Endothelial cell of umbilical vein (primary cell): ENCODE measurements around the gene SSNA1.

Source experiments
- CTCF ChIP-seq, 2 donors: IDR thresholded peaks; 1 replicate in 1 of 2; 2 replicates in 1 of 2; pipeline ENCODE4 v1.5.1; 2011; ENCODE audit warnings: low read length in 2 of 2, mild to moderate bottlenecking in 2 of 2, moderate library complexity in 2 of 2, control low read depth in 1 of 2, inconsistent platforms in 1 of 2, low read depth in 1 of 2; ENCODE audit not compliant: insufficient read depth in 1 of 2; ENCODE audit errors: extremely low read depth in 1 of 2
- GATA2 ChIP-seq: IDR thresholded peaks from 2 replicates; pipeline ENCODE4 v1.7.0; 2011; ENCODE audit warnings: low read depth, mild to moderate bottlenecking, moderate library complexity, mixed read lengths, low read length; ENCODE audit not compliant: insufficient read length, insufficient read depth
- JUN ChIP-seq: IDR thresholded peaks from 2 replicates; pipeline ENCODE4 v1.6.1; 2011; ENCODE audit warnings: borderline replicate concordance, low read depth; ENCODE audit not compliant: insufficient read length, insufficient read depth
- MYC ChIP-seq: IDR thresholded peaks from one replicate; pipeline ENCODE4 v1.6.1; 2011; ENCODE audit warnings: mild to moderate bottlenecking, low read depth, low read length
- POLR2A ChIP-seq: IDR thresholded peaks from 2 replicates; pipeline ENCODE4 v1.6.1; 2012; ENCODE audit warnings: low read depth, mild to moderate bottlenecking, control low read depth, low read length
- POLR2AphosphoS5 ChIP-seq: IDR thresholded peaks from 2 replicates; pipeline ENCODE4 v1.6.1; 2012; ENCODE audit warnings: low read depth, mild to moderate bottlenecking, control low read depth, low read length, moderate library complexity; ENCODE audit not compliant: insufficient read depth

DNA sequence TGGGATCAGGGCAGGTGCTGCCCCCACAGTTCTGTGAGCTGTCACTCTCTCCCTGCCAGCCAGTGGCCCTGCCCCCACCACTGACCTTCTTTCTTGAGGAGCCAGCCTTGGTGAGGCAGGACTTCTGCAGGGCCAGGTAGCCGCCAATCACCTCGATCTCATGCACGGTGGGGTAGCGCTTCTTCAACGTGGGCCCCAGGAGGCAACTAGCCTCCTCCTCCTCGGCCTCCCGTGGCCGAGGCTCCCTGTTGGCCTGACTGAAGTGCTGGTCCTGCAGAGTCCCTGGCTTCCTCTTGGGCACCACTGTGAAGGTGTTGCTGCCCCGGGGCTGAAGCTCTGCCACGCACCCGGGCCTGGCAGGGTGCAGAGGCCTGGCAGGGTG, 10.4 kb downstream of the SSNA1 start:
- TF ChIP-seq CTCF (IDR thresholded peaks at IDR 0.05; ENCODE audit: extremely low read depth in 1 of 2, insufficient read depth in 1 of 2, low read depth in 1 of 2, low read length in 2 of 2) (no peak), POLR2A (no peak), MYC (no peak), POLR2AphosphoS5 (no peak), JUN (no peak), GATA2 (no peak)
